Liver (tissue), 3 donors: ENCODE measurements around the gene NRK.

Source experiments
- CTCF ChIP-seq: fragments of 150-350 bp; IDR thresholded peaks from 2 replicates; pipeline ENCODE4 v1.5.1; 2017; ENCODE audit warnings: improper control_type of control experiment, low read depth, low read length; ENCODE audit not compliant: missing input control
- EGR1 ChIP-seq, 2 donors: IDR thresholded peaks; 2 replicates each; pipeline ENCODE4 v1.6.1; 2016 to 2018; ENCODE audit warnings: antibody characterized with exemption in 2 of 2, low read depth in 2 of 2
- GABPA ChIP-seq, 2 donors: IDR thresholded peaks in 1 of 2; conservative IDR thresholded peaks in 1 of 2; 2 replicates each; pipeline ENCODE4 v1.6.1; 2016; ENCODE audit warnings: antibody characterized with exemption in 2 of 2, mild to moderate bottlenecking in 1 of 2, moderate library complexity in 1 of 2
- JUND ChIP-seq, 2 donors: IDR thresholded peaks; 2 replicates each; pipeline ENCODE4 v1.6.1; 2016; ENCODE audit warnings: antibody characterized with exemption in 2 of 2
- RAD21 ChIP-seq, 2 donors: IDR thresholded peaks; 2 replicates each; pipeline ENCODE4 v1.6.1; 2016; ENCODE audit warnings: antibody characterized with exemption in 2 of 2, mild to moderate bottlenecking in 2 of 2
- REST ChIP-seq: IDR thresholded peaks from 2 replicates; pipeline ENCODE4 v1.6.1; 2016; ENCODE audit warnings: antibody characterized with exemption, mild to moderate bottlenecking
- RXRA ChIP-seq, 2 donors: IDR thresholded peaks; 2 replicates each; pipeline ENCODE4 v1.6.1; 2017 to 2018; ENCODE audit warnings: antibody characterized with exemption in 2 of 2, mild to moderate bottlenecking in 1 of 2
- TAF1 ChIP-seq: conservative IDR thresholded peaks from 2 replicates; pipeline ENCODE4 v1.6.1; 2016; ENCODE audit warnings: antibody characterized with exemption, mild to moderate bottlenecking
- YY1 ChIP-seq: IDR thresholded peaks from 2 replicates; pipeline ENCODE4 v1.6.1; 2016; ENCODE audit warnings: antibody characterized with exemption, mild to moderate bottlenecking
- donor health status: healthy.
- donor health status: healthy.

- TF ChIP-seq REST (no peak), CTCF (no peak), EGR1 (IDR thresholded peaks at IDR 0.05; ENCODE audit: low read depth in 2 of 2) (no peak), JUND (IDR thresholded peaks at IDR 0.05) (no peak), YY1 (no peak), RXRA (IDR thresholded peaks at IDR 0.05) (no peak), TAF1 (no peak), GABPA (IDR thresholded peaks at IDR 0.05 in 1 of 2, conservative IDR thresholded peaks at IDR 0.05 in 1 of 2) (no peak), RAD21 (IDR thresholded peaks at IDR 0.05) (no peak)
Measured at GRCh38 chrX:105781804-105782203, 40.5 kb upstream of the NRK start.
